ENCODE results near the gene RIC8B.

RIC8B gene

GRCh38 chr12:106815741-106816140 is 41.3 kb downstream of the RIC8B start:
- no peak for DNase-seq
- no peaks in the 10 kb centered on the region for H3F3A ChIP-seq (ENCODE audit: insufficient read depth, low read length)
- no peak overlapping the region for H3K27ac ChIP-seq (ENCODE audit: low read length)
- H3K4me3 ChIP-seq (ENCODE audit: low read length), result no peak overlapping the region
- no peaks in the 10 kb centered on the region for H3K36me3 ChIP-seq (replicated peaks; ENCODE audit: insufficient read depth, low read length)
- H3K9me3 ChIP-seq (replicated peaks; ENCODE audit: insufficient read depth, low read length), result no peaks in the 10 kb centered on the region
- no peaks in the 10 kb centered on the region for H3K4me1 ChIP-seq (ENCODE audit: low read length)
- H2AFZ ChIP-seq (ENCODE audit: low read length), result no peak overlapping the region
- H3K79me2 ChIP-seq (ENCODE audit: low read length), result no peaks in the 10 kb centered on the region
- no peaks in the 10 kb centered on the region for H4K20me1 ChIP-seq (ENCODE audit: insufficient read depth, low read length)
- H3K9me2 ChIP-seq (replicated peaks; ENCODE audit: insufficient read depth, low read length), result no peaks in the 10 kb centered on the region
- TF ChIP-seq CTCF (IDR thresholded peaks at IDR 0.05; ENCODE audit: low read length) (no peak), EZH2 (optimal IDR thresholded peaks at IDR 0.05; ENCODE audit: low read depth, low read length) (no peak), EZH2phosphoT487 (IDR thresholded peaks at IDR 0.05; ENCODE audit: low read length) (no peak)
- no peaks in the 10 kb centered on the region for H3K27me3 ChIP-seq (replicated peaks; ENCODE audit: insufficient read depth, low read length)
- no peak overlapping the region for H3K9ac ChIP-seq (ENCODE audit: low read length)
- H3K4me2 ChIP-seq (ENCODE audit: low read depth, low read length), result no peak overlapping the region

- Histone ChIP-seq H3F3A (ENCODE audit: insufficient read depth, low read length) (no peaks in the 10 kb centered on the region), H4K20me1 (ENCODE audit: insufficient read depth, low read length) (no peaks in the 10 kb centered on the region), H3K9ac (ENCODE audit: low read length) (no peak overlapping the region), H3K4me1 (ENCODE audit: low read length) (no peaks in the 10 kb centered on the region), H3K4me2 (ENCODE audit: low read depth, low read length) (no peak overlapping the region), H3K79me2 (ENCODE audit: low read length) (no peaks in the 10 kb centered on the region), H2AFZ (ENCODE audit: low read length) (no peak overlapping the region), H3K27ac (ENCODE audit: low read length) (no peak overlapping the region), H3K9me3 (replicated peaks; ENCODE audit: insufficient read depth, low read length) (no peaks in the 10 kb centered on the region), H3K36me3 (replicated peaks; ENCODE audit: insufficient read depth, low read length) (no peaks in the 10 kb centered on the region), H3K4me3 (ENCODE audit: low read length) (no peak overlapping the region), H3K9me2 (replicated peaks; ENCODE audit: insufficient read depth, low read length) (no peaks in the 10 kb centered on the region), H3K27me3 (replicated peaks; ENCODE audit: insufficient read depth, low read length) (no peaks in the 10 kb centered on the region)
- no peak for TF ChIP-seq EZH2phosphoT487 (IDR thresholded peaks at IDR 0.05; ENCODE audit: low read length)
- no peak for DNase-seq
Measured at GRCh38 chr12:106816231-106816630, 41.7 kb downstream of the RIC8B start.

- Histone ChIP-seq H3K36me3 (replicated peaks; ENCODE audit: insufficient read depth, low read length) (no peaks in the 10 kb centered on the region), H3K9ac (ENCODE audit: low read length) (no peak overlapping the region), H3K9me3 (replicated peaks; ENCODE audit: insufficient read depth, low read length) (no peaks in the 10 kb centered on the region), H3K27me3 (replicated peaks; ENCODE audit: insufficient read depth, low read length) (no peaks in the 10 kb centered on the region), H3K4me3 (ENCODE audit: low read length) (no peak overlapping the region), H3K4me2 (ENCODE audit: low read depth, low read length) (no peak overlapping the region), H3K4me1 (ENCODE audit: low read length) (no peaks in the 10 kb centered on the region), H3F3A (ENCODE audit: insufficient read depth, low read length) (no peaks in the 10 kb centered on the region), H2AFZ (ENCODE audit: low read length) (no peak overlapping the region), H3K27ac (ENCODE audit: low read length) (no peak overlapping the region), H3K9me2 (replicated peaks; ENCODE audit: insufficient read depth, low read length) (no peaks in the 10 kb centered on the region), H4K20me1 (ENCODE audit: insufficient read depth, low read length) (no peaks in the 10 kb centered on the region), H3K79me2 (ENCODE audit: low read length) (no peaks in the 10 kb centered on the region)
- TF ChIP-seq EZH2phosphoT487 (IDR thresholded peaks at IDR 0.05; ENCODE audit: low read length), result no peak
- TF ChIP-seq CTCF (IDR thresholded peaks at IDR 0.05; ENCODE audit: low read length), result no peak
- no peak for TF ChIP-seq EZH2 (optimal IDR thresholded peaks at IDR 0.05; ENCODE audit: low read depth, low read length)
- no peak for DNase-seq
Measured at GRCh38 chr12:106819991-106820390, 45.5 kb downstream of the RIC8B start.

GRCh38 chr12:106831699-106832098 is 57.2 kb downstream of the RIC8B start:
- no peaks in the 10 kb centered on the region for H3K79me2 ChIP-seq (ENCODE audit: low read length)
- no peak overlapping the region for H3K4me3 ChIP-seq (ENCODE audit: low read length)
- no peaks in the 10 kb centered on the region for H3K36me3 ChIP-seq (replicated peaks; ENCODE audit: insufficient read depth, low read length)
- H2AFZ ChIP-seq (ENCODE audit: low read length), result no peak overlapping the region
- no peak for TF ChIP-seq EZH2 (optimal IDR thresholded peaks at IDR 0.05; ENCODE audit: low read depth, low read length)
- no peak for TF ChIP-seq EZH2phosphoT487 (IDR thresholded peaks at IDR 0.05; ENCODE audit: low read length)
- no peak for TF ChIP-seq CTCF (IDR thresholded peaks at IDR 0.05; ENCODE audit: low read length)
- H3F3A ChIP-seq (ENCODE audit: insufficient read depth, low read length), result no peaks in the 10 kb centered on the region
- H3K9ac ChIP-seq (ENCODE audit: low read length), result no peak overlapping the region
- no peak overlapping the region for H3K27ac ChIP-seq (ENCODE audit: low read length)
- no peak for DNase-seq
- H4K20me1 ChIP-seq (ENCODE audit: insufficient read depth, low read length), result no peaks in the 10 kb centered on the region
- no peaks in the 10 kb centered on the region for H3K27me3 ChIP-seq (replicated peaks; ENCODE audit: insufficient read depth, low read length)
- no peak overlapping the region for H3K4me2 ChIP-seq (ENCODE audit: low read depth, low read length)
- no peaks in the 10 kb centered on the region for H3K9me2 ChIP-seq (replicated peaks; ENCODE audit: insufficient read depth, low read length)
- no peaks in the 10 kb centered on the region for H3K9me3 ChIP-seq (replicated peaks; ENCODE audit: insufficient read depth, low read length)
- no peaks in the 10 kb centered on the region for H3K4me1 ChIP-seq (ENCODE audit: low read length)

All from MM.1S (cell line).